Liver (tissue), 9 donors: Measurements from ENCODE around the gene MAPKBP1. TPM values are rescaled to one million over a fixed set of nuclear protein-coding genes. Genes with fewer than 3 reads are reported as not detected.

ENCODE experiments used
- DNase-seq: peaks from one replicate; pipeline ENCODE4 v3.0.0-alpha.2; 2017; ENCODE audit warnings: low spot score
- H3K27ac ChIP-seq, 2 donors: one replicate each; pipeline ENCODE4 v1.7.0; 2013; ENCODE audit warnings: inconsistent platforms in 2 of 2, low read length in 2 of 2, control low read depth in 1 of 2, low read depth in 1 of 2, mild to moderate bottlenecking in 1 of 2
- H3K27me3 ChIP-seq, 4 donors: one replicate each; pipeline versions ENCODE4 v1.6.1 to v1.7.0; 2013; ENCODE audit warnings: low read length in 3 of 4, inconsistent platforms in 1 of 4, mild to moderate bottlenecking in 1 of 4, moderate library complexity in 1 of 4; ENCODE audit not compliant: control insufficient read depth in 4 of 4, insufficient read depth in 4 of 4
- H3K36me3 ChIP-seq, 4 donors: one replicate each; pipeline versions ENCODE4 v1.6.1 to v1.7.0; 2013; ENCODE audit warnings: low read length in 3 of 4, mild to moderate bottlenecking in 3 of 4, low read depth in 1 of 4, moderate library complexity in 1 of 4; ENCODE audit not compliant: control insufficient read depth in 4 of 4, insufficient read depth in 3 of 4
- H3K4me1 ChIP-seq, 4 donors: one replicate each; pipeline versions ENCODE4 v1.6.1 to v1.7.0; 2013; ENCODE audit warnings: low read length in 3 of 4, mild to moderate bottlenecking in 3 of 4, moderate library complexity in 1 of 4; ENCODE audit not compliant: control insufficient read depth in 4 of 4, insufficient read depth in 4 of 4
- H3K4me3 ChIP-seq, 3 donors: one replicate each; pipeline versions ENCODE4 v1.6.1 to v1.7.0; 2013; ENCODE audit warnings: low read length in 3 of 3, control low read depth in 1 of 3, low read depth in 1 of 3, mild to moderate bottlenecking in 1 of 3
- H3K9ac ChIP-seq, 2 donors: one replicate each; pipeline ENCODE4 v1.7.0; 2013; ENCODE audit warnings: low read length in 2 of 2, mild to moderate bottlenecking in 2 of 2, moderate library complexity in 2 of 2, control low read depth in 1 of 2, low read depth in 1 of 2
- H3K9me3 ChIP-seq, 4 donors: one replicate each; pipeline versions ENCODE4 v1.6.1 to v1.7.0; 2013; ENCODE audit warnings: low read length in 3 of 4; ENCODE audit not compliant: control insufficient read depth in 4 of 4
- ATF3 ChIP-seq: IDR thresholded peaks from 2 replicates; pipeline ENCODE4 v1.6.1; 2016; ENCODE audit warnings: antibody characterized with exemption
- CTCF ChIP-seq: fragments of 150-350 bp; IDR thresholded peaks from 2 replicates; pipeline ENCODE4 v1.5.1; 2017; ENCODE audit warnings: improper control_type of control experiment, low read depth, low read length; ENCODE audit not compliant: missing input control
- EGR1 ChIP-seq, 2 donors: IDR thresholded peaks; 2 replicates each; pipeline ENCODE4 v1.6.1; 2016 to 2018; ENCODE audit warnings: antibody characterized with exemption in 2 of 2, low read depth in 2 of 2
- FOXA1 ChIP-seq: IDR thresholded peaks from 2 replicates; pipeline ENCODE4 v1.6.1; 2016; ENCODE audit warnings: antibody characterized with exemption
- FOXA2 ChIP-seq: IDR thresholded peaks from 2 replicates; pipeline ENCODE4 v1.6.1; 2016; ENCODE audit warnings: antibody characterized with exemption
- GABPA ChIP-seq, 2 donors: IDR thresholded peaks in 1 of 2; conservative IDR thresholded peaks in 1 of 2; 2 replicates each; pipeline ENCODE4 v1.6.1; 2016; ENCODE audit warnings: antibody characterized with exemption in 2 of 2, mild to moderate bottlenecking in 1 of 2, moderate library complexity in 1 of 2
- HNF4A ChIP-seq, 2 donors: conservative IDR thresholded peaks; 2 replicates each; pipeline ENCODE4 v1.6.1; 2016; ENCODE audit warnings: antibody characterized with exemption in 2 of 2, mild to moderate bottlenecking in 2 of 2
- HNF4G ChIP-seq: IDR thresholded peaks from 2 replicates; pipeline ENCODE4 v1.6.1; 2016; ENCODE audit warnings: antibody characterized with exemption
- JUND ChIP-seq, 2 donors: IDR thresholded peaks; 2 replicates each; pipeline ENCODE4 v1.6.1; 2016; ENCODE audit warnings: antibody characterized with exemption in 2 of 2
- MAX ChIP-seq: IDR thresholded peaks from 2 replicates; pipeline ENCODE4 v1.6.1; 2016; ENCODE audit warnings: antibody characterized with exemption
- NR2F2 ChIP-seq: IDR thresholded peaks from 2 replicates; pipeline ENCODE4 v1.6.1; 2016; ENCODE audit warnings: antibody characterized with exemption
- RAD21 ChIP-seq, 2 donors: IDR thresholded peaks; 2 replicates each; pipeline ENCODE4 v1.6.1; 2016; ENCODE audit warnings: antibody characterized with exemption in 2 of 2, mild to moderate bottlenecking in 2 of 2
- REST ChIP-seq: IDR thresholded peaks from 2 replicates; pipeline ENCODE4 v1.6.1; 2016; ENCODE audit warnings: antibody characterized with exemption, mild to moderate bottlenecking
- RXRA ChIP-seq, 2 donors: IDR thresholded peaks; 2 replicates each; pipeline ENCODE4 v1.6.1; 2017 to 2018; ENCODE audit warnings: antibody characterized with exemption in 2 of 2, mild to moderate bottlenecking in 1 of 2
- SP1 ChIP-seq: IDR thresholded peaks from 2 replicates; pipeline ENCODE4 v1.6.1; 2018; ENCODE audit warnings: antibody characterized with exemption, mild to moderate bottlenecking
- TAF1 ChIP-seq: conservative IDR thresholded peaks from 2 replicates; pipeline ENCODE4 v1.6.1; 2016; ENCODE audit warnings: antibody characterized with exemption, mild to moderate bottlenecking
- YY1 ChIP-seq: IDR thresholded peaks from 2 replicates; pipeline ENCODE4 v1.6.1; 2016; ENCODE audit warnings: antibody characterized with exemption, mild to moderate bottlenecking
- ZBTB33 ChIP-seq: IDR thresholded peaks from 2 replicates; pipeline ENCODE4 v1.6.1; 2016; ENCODE audit warnings: antibody characterized with exemption
- WGBS: extraction: QIAGEN DNeasy Blood & Tissue Kit; methylation state at CpG from one replicate; pipeline ENCODE4 v1.1.7; 2013; 5-methylcytosine and 5-hydroxymethylcytosine counted together
- polyA plus RNA-seq, 2 donors: library from polyadenylated mRNA; stranded (reverse) in 1 of 2; unstranded in 1 of 2; fragments of 200-250 nt in 1 of 2; fragments of >200 nt in 1 of 2; fragmentation: Nextera tagmentation in 1 of 2; extraction: Ambion mirVana in 1 of 2; gene quantifications; one replicate each; pipeline versions ENCODE4 v1.2.1 to v1.2.3, GENCODE V29; 2013 to 2015
- total RNA-seq, 2 donors: library from RNA; depleted of rRNA; stranded (reverse); fragments of >200 nt; gene quantifications; one replicate each; pipeline ENCODE4 v1.2.3, GENCODE V29; 2014
- donor health status: healthy.
- donor health status: healthy.
- donor health status: healthy.
- donor health status: healthy.
- donor health status: healthy.

Gene MAPKBP1
- total and polyA plus RNA-seq, 4 donors: 0.89 to 10.3 (median 2.7) TPM

- no peak for TF ChIP-seq RXRA (IDR thresholded peaks at IDR 0.05)
- TF ChIP-seq ATF3: no peak
- no peak for TF ChIP-seq REST
- no peak for TF ChIP-seq CTCF
- TF ChIP-seq GABPA (IDR thresholded peaks at IDR 0.05 in 1 of 2, conservative IDR thresholded peaks at IDR 0.05 in 1 of 2): no peak
- TF ChIP-seq HNF4A (conservative IDR thresholded peaks at IDR 0.05): no peak
- no peak for TF ChIP-seq ZBTB33
- no peak for TF ChIP-seq FOXA2
- TF ChIP-seq JUND (IDR thresholded peaks at IDR 0.05): no peak
- TF ChIP-seq NR2F2: no peak
- TF ChIP-seq YY1: no peak
- TF ChIP-seq EGR1 (IDR thresholded peaks at IDR 0.05; ENCODE audit: low read depth in 2 of 2): no peak
- no peak for TF ChIP-seq RAD21 (IDR thresholded peaks at IDR 0.05)
- no peak for TF ChIP-seq HNF4G
- no peak for TF ChIP-seq FOXA1
- TF ChIP-seq MAX: no peak
- TF ChIP-seq TAF1: no peak
- TF ChIP-seq SP1: no peak
- WGBS: 92% methylated on average over 3 of the region's 3 CpGs
- DNase-seq: no peak
- Histone ChIP-seq H3K27ac (no peak overlapping the region), H3K9ac (no peak overlapping the region), H3K9me3 (no peaks in the 10 kb centered on the region), H3K27me3 (no peaks in the 10 kb centered on the region), H3K4me3 (no peak overlapping the region), H3K4me1 (peaks cover 3 to 11% (median 6%) of the 10 kb centered on the region in 4 donors), H3K36me3 (no peaks in the 10 kb centered on the region)
Observed at GRCh38 chr15:41788262-41788661, 14.0 kb downstream of the MAPKBP1 start.

GRCh38 chr15:41789236-41789635, 15.0 kb downstream of the MAPKBP1 start:
- Histone ChIP-seq H3K4me1 (peaks cover 3 to 11% (median 6%) of the 10 kb centered on the region in 4 donors), H3K9ac (no peak overlapping the region), H3K36me3 (no peaks in the 10 kb centered on the region), H3K27me3 (no peaks in the 10 kb centered on the region), H3K9me3 (no peaks in the 10 kb centered on the region), H3K27ac (no peak overlapping the region), H3K4me3 (no peak overlapping the region)
- TF ChIP-seq MAX (no peak), NR2F2 (no peak), FOXA1 (no peak), JUND (IDR thresholded peaks at IDR 0.05) (no peak), CTCF (no peak), SP1 (no peak), YY1 (no peak), RXRA (IDR thresholded peaks at IDR 0.05) (no peak), EGR1 (IDR thresholded peaks at IDR 0.05; ENCODE audit: low read depth in 2 of 2) (no peak)
- no peak for DNase-seq
- 85% methylated on average over 4 of the region's 4 CpGs for WGBS
